Hepatocyte (in vitro differentiated cells): ENCODE measurements around the gene DEFB114.

Experiments
- CTCF ChIP-seq: fragments of 200-600 bp; sonication (generic); IDR thresholded peaks from 2 replicates; pipeline ENCODE4 v1.5.1; 2016; ENCODE audit warnings: antibody characterized with exemption, mild to moderate bottlenecking; ENCODE audit not compliant: poor library complexity
- EZH2 ChIP-seq: fragments of 200-600 bp; sonication (generic); IDR thresholded peaks from 2 replicates; pipeline ENCODE4 v1.6.1; 2016; ENCODE audit warnings: antibody characterized with exemption, mild to moderate bottlenecking, borderline replicate concordance
- EZH2phosphoT487 ChIP-seq: fragments of 200-600 bp; sonication (generic); IDR thresholded peaks from one replicate; pipeline ENCODE4 v1.6.1; 2018; ENCODE audit warnings: antibody characterized with exemption, mild to moderate bottlenecking, low read depth, moderate library complexity; ENCODE audit not compliant: unreplicated experiment, severe bottlenecking

GRCh38 chr6:49913636-49914375 lies 50.2 kb downstream of the DEFB114 start:
- TF ChIP-seq CTCF, result no peak
- TF ChIP-seq EZH2, result no peak
- no peak for TF ChIP-seq EZH2phosphoT487
